ENCODE results near the gene HOXC9.

The HOXC9 gene

DNA sequence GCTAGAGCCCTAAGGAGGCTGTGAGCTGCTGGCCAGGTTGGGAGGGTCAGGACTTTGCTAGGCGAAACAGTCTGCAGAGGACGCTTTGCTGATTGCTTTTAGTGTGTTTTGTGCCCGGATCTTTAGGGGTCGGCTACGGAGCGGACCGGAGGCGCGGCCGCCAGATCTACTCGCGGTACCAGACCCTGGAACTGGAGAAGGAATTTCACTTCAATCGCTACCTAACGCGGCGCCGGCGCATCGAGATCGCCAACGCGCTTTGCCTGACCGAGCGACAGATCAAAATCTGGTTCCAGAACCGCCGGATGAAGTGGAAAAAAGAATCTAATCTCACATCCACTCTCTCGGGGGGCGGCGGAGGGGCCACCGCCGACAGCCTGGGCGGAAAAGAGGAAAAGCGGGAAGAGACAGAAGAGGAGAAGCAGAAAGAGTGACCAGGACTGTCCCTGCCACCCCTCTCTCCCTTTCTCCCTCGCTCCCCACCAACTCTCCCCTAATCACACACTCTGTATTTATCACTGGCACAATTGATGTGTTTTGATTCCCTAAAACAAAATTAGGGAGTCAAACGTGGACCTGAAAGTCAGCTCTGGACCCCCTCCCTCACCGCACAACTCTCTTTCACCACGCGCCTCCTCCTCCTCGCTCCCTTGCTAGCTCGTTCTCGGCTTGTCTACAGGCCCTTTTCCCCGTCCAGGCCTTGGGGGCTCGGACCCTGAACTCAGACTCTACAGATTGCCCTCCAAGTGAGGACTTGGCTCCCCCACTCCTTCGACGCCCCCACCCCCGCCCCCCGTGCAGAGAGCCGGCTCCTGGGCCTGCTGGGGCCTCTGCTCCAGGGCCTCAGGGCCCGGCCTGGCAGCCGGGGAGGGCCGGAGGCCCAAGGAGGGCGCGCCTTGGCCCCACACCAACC, 29.8 kb downstream of the HOXC9 start:
- DNase-seq = no peak

- DNase-seq = no peak
Measured at GRCh38 chr12:54030442-54030801, 30.5 kb downstream of the HOXC9 start.

DNA sequence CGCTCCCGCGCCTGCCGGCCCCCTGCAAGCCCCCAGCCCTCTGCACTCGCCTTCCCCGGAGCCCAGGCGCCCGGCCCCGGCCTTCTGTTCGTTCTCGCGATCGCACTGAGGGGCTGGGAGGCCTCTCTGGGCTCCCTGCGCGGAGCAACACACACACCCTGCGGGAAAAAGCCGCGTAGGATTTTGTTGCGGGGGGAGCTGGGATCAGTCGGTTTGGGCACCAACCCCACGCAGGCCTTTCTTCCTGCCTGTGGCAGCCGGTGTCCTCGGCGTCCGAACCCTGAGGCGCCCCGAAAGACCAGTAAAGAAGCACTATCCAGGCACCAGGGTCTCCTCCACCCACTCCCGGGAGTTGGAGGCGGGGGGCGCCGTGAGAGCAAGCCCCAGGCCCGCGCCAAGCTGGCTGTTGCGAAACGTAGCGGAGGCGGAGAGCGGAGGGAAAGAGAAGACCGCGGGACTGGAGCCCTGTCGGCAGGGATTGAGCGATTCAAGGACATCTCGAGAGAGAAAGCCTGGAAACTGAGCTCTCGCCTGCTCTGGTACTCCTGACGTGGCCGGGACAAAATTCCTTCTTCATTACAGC, 31.0 kb downstream of the HOXC9 start:
- DNase-seq = no peak

- DNase-seq = no peak
Measured at GRCh38 chr12:54031480-54031879, 31.5 kb downstream of the HOXC9 start.

DNA sequence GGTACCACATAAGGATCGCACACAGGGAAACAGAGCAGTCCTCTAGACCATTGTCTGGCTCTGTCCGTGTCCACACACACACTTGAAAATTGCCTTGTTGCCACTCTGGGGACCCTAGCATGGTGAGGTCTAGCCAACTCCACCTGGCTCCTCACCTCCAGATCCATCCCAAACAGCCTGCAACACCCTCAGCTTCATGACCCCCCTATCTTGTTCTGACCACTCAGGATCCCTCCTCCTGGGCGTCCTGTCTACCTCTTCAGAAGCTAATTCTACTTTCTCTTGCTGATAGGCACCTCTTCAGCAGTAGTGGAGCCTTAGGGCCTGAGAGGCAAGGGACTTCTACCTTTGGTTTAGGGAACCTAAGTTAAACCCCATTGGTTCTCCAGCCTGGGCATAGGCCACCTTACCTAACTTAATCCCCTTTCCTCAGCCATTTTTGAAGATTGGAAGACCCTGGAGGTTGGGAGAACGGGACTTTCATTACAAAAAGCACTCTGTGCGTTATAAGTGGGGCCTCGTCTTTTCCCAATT, 32.2 kb downstream of the HOXC9 start:
- DNase-seq = no peak

GRCh38 chr12:54032627-54033100, 32.7 kb downstream of the HOXC9 start, which contains the start of gene HOXC5:
TSS of gene HOXC5 (plus strand) at chr12:54033050. CDS start at chr12:54033123, 73 bp downstream.
- peak; percentile 76 for DNase-seq

- no peak for DNase-seq
Measured at GRCh38 chr12:54033106-54033979, 33.4 kb downstream of the HOXC9 start.

DNA sequence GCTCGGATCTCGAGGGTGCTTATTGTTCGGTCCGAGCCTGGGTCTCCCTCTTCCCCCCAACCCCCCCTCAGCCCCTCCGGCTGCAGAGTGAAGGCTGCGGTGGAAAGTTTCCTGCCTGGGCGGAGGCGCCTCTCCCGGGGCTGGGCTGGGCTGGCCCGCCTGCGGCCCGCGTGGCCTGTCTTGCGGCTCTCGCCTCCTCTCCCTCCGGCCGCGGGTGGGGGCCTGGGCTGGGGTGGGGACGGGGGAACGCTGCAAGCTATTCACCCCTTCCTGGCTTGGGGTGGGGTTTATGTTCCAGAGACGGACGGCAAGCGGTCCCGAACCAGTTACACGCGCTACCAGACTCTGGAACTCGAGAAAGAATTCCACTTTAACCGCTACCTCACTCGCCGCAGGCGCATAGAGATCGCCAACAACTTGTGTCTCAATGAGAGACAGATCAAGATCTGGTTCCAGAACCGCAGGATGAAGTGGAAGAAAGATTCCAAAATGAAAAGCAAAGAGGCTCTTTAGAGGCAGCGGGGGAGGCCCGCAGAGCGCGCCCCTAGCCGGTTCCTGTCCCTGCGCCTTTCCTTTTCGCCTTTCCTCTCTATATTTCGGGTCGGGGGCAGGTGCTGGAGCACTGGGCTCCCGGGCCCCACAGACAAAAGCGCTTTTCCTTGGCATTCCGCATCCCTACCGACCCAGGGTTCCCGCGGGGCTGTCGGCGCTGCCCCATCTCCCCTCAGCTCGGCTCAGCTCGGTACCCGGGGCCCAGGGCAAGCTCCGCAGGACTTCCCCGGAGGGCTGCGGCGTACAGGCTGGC, 34.2 kb downstream of the HOXC9 start:
- DNase-seq = no peak

DNA sequence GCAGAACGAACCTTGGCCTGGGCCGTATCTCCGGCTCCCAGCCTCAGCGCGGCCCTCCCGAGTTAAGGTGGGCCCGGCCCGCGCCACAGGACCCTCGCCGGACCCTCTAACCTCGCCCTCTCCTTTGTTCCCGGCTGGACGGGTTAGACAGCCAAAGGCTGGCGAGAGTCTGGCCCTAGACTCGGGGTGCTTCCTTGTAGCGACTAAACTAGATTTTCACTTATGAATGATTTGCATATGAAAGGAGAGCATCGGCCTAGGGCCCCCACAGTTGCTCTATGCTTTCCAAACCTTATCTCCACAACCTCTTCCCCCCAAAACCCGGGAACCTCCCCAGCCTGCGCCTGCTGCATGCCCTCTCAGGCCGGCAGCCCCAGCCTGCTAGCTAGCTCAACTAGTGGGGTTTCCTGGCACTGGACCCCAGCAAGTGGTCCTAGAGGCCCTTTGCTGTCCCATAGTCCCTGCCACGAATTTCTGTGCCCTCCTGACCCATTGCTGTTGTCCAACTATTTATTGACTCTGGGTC, 34.9 kb downstream of the HOXC9 start:
- no peak for DNase-seq

- no peak for DNase-seq
Measured at GRCh38 chr12:54035568-54036264, 35.8 kb downstream of the HOXC9 start.

GRCh38 chr12:54036620-54037359, 36.8 kb downstream of the HOXC9 start:
- peak; percentile 70 for DNase-seq

DNA sequence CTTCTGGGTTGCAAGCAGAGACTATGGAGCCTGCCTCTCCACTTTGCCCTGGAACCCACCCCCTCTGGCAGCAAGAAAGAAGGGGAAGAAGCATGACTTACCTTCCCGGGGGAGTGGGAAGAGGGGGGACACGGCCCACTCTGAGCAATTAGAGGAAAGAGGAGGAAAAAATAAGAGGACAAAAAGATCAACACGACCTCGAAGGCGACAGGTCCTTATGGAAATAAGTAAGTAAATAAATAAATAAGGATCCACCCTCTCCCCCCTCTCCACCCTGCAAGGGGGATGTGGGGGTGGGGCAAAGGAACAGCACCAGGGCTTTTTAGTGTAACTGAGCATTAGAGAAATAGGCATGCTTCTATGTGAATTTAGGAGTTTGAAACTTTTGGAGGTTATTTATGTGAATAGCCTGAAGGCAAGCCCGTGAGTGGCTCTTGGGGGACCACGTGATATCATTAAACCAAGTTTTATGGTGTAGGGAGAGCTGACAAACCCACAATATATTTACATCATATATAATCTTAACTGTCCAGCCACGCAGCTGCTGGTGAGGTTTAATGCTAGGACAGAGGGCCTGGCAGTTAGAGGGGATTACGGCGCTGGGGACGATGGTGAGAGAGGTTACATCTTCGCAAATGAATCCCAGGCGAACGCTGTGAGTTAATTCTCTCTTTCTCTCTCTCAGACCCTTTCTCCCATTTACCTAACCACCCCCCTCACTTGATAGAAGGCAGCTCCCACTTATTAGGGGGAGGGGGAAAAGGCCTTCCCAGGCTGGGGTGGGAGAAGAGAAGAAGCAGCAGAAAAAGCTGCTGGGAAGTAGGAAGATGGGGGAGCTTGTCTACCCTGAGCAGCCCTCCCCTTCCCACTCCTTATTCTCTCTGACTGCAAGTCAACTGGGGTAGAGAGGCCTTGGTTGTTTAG, 37.7 kb downstream of the HOXC9 start:
- DNase-seq = no peak

DNA sequence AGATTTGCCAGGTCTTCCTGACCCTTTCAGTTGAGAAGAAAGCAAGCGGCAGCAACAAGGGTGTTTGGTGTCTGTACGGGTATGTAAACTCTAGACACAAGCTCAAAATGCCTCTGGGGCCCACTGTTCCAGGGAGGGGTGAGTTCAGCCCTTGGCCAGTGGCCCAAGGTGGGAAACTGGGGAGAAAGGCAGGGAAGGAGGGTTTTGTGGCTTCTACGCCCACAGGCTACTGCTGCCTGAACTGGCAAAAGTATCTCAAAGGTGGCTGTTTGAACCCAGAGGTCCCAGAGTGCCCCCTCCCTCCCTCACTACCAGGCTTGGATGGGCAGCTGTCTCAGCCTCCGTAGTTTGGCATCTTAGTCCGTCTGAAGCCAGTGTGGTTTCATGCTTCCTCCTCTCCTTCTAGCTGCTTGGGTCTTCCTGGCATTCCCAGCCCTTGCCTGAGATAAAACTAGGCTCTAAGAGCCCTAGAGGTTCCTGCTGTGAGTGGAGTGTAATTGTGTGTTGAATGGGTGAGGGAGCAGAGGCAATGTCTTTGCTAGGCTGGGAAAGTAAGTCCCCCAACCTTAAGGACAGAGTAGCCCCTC, 38.4 kb downstream of the HOXC9 start:
- no peak for DNase-seq

DNA sequence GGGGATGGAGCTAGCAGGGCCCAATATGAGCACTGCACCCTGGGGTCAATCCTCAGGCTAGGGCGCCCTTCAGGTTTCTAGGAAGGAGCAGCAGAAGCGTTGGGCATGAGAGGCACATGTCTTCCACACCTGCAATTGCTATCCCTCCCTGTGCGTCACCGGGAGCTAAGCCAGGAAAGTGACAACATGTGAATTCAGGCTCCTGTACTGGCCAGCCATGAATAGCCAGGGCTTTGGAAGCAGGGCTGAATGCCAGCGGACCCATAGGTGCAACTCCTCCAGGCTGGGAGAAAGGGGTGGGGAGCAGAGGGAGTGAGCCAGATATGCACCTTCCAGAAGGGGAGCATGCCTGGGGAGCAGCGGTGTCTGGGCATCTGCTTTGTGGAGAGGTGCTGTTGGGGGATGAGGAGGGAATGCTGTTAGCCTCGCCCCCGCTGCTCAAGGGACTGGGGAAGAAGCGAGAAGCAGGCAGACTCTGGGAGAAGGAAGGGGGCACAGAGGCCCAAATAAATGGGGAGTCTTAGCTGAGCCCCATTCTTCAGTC, 39.0 kb downstream of the HOXC9 start:
- DNase-seq = no peak

GRCh38 chr12:54039417-54040147, 39.6 kb downstream of the HOXC9 start:
- DNase-seq = no peak

DNA sequence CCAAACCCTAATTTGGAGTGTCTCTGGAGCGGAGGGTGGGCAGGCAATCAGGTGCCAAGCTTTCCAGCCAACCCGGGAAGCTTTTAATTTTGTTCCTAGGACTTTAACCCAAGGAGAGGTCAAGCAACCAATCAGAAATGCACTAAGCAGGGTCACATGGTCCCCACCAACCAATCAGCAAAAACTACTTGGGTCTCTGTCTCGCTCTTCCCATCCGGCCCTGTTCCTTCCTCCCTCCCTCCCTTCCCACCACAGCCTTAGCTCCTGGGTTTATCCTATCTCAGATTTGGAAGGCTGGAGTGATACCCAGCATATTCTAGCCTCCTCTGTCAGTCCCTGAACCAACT, 40.2 kb downstream of the HOXC9 start:
- no peak for DNase-seq

DNA sequence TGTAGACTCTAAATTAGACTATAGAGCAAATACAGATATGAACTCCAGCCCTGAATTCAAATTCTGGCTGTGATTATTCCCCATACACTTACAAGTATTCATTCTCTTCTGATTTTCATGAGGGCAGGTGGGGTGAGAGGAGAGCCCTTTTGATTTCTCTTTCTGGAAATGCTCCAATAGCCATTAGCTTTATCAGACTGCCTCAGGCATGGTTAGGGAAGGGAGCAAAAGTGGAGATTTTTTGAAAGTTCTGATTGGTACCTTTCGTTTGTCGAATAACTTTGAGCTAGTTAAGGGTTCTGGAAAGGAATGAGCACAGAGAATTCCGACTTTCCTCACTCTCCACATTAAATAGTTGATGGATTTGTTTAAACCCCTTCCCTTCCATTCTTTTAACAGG, 40.7 kb downstream of the HOXC9 start:
- no peak for DNase-seq

DNA sequence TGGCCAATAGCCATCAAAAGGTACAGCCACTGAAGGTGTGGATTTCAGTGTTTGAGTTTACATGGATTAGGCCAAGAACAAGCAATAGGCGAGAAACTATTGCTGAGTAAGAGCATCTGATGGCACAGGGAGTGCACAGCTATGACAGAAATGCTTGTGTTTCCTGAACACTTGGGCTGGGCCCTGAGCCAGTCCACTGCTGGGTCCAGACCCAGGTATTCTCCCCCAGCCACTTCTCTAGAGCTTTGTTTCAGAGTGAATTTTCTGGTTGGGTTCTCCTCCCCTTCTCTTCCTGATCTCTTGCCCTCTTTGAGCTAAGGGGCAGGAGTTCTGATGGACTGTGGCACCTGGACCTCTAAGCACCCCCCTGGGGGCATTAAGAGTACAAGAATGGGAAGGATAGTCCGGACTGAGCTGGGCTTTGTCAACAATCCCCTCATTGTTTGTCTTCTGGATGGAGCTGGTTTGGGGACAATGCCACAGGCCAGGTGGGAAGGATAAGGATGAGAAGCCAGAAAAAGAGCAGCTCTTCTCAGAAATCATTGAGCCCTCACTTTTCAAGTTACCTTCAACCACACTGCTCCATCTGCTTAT, 41.2 kb downstream of the HOXC9 start:
- DNase-seq = no peak

Data from kidney glomerular epithelial cell (primary cell).